Body of pancreas (tissue), 4 donors: Measurements from ENCODE around the gene ZBTB8A. TPM values are rescaled to one million over a fixed set of nuclear protein-coding genes. Genes with fewer than 3 reads are reported as not detected.
A peak's percentile ranks its signal among the peaks of the same experiment; 100 is the strongest.

Experiments used
- ATAC-seq: fragments of 150-250 bp; one replicate; pipeline ENCODE4 v1.9.1; 2016
- DNase-seq, 4 donors: peaks; one replicate each; pipeline ENCODE4 v3.0.0-alpha.2; 2019
- H3K27ac ChIP-seq, 4 donors: fragments of 200-600 bp; sonication (generic); 1 replicate in 3 of 4; 2 replicates in 1 of 4; pipeline versions ENCODE4 v1.5.1 to v1.6.1; 2016 to 2019; ENCODE audit warnings: mild to moderate bottlenecking in 1 of 4, mixed read lengths in 1 of 4, moderate library complexity in 1 of 4
- H3K27me3 ChIP-seq, 2 donors: fragments of 200-600 bp; sonication (generic); one replicate each; pipeline ENCODE4 v1.6.0; 2016; ENCODE audit warnings: mild to moderate bottlenecking in 1 of 2
- H3K36me3 ChIP-seq, 2 donors: fragments of 200-600 bp; sonication (generic); replicated peaks in 1 of 2; 2 replicates each; pipeline ENCODE4 v1.5.1; 2016; ENCODE audit warnings: low read depth in 2 of 2; ENCODE audit not compliant: insufficient read depth in 1 of 2
- H3K4me1 ChIP-seq: fragments of 200-600 bp; sonication (generic); one replicate; pipeline ENCODE4 v1.6.0; 2016
- H3K4me3 ChIP-seq, 2 donors: fragments of 200-600 bp; sonication (generic); 1 replicate in 1 of 2; 2 replicates in 1 of 2; pipeline ENCODE4 v1.5.1; 2016 to 2019
- H3K9me3 ChIP-seq, 3 donors: fragments of 200-600 bp; sonication (generic); 1 replicate in 2 of 3; 2 replicates in 1 of 3; pipeline ENCODE4 v1.5.1; 2016
- CTCF ChIP-seq, 7 experiments: fragments of 450-650 bp in 4 of 7; fragments of 200-600 bp in 3 of 7; sonication (generic) in 3 of 7; IDR thresholded peaks; one replicate each; pipeline ENCODE4 v1.5.1; 2016 to 2019; ENCODE audit warnings: antibody characterized with exemption in 7 of 7
- POLR2A ChIP-seq, 3 donors: fragments of 450-650 bp; IDR thresholded peaks; one replicate each; pipeline ENCODE4 v1.6.1; 2016; ENCODE audit warnings: antibody characterized with exemption in 3 of 3, mild to moderate bottlenecking in 2 of 3
- WGBS, 2 donors: methylation state at CpG; one replicate each; pipeline ENCODE4 v1.1.5; 2017; 5-methylcytosine and 5-hydroxymethylcytosine counted together
- intact Hi-C: fragments of 100-400 bp; cut with DNase I; formaldehyde crosslinking; loops from one replicate; pipeline ENCODE4 v1.15.1; 2023
- total RNA-seq, 2 donors: library from RNA; depleted of rRNA; stranded (reverse); fragments of >200 nt; gene quantifications; one replicate each; pipeline ENCODE4 v1.1.0, GENCODE V29; 2016

ZBTB8A gene
- 1 to 10 TPM; 3.0 to 3.9 TPM for total RNA-seq

GRCh38 chr1:32538887-32539583, at the start of gene ZBTB8A:
Gene ZBTB8A, plus strand, starts transcription at chr1:32539427. Its CDS starts 53,505 bp downstream, at chr1:32592932.
- peak; percentile 78 for ATAC-seq
- TF ChIP-seq POLR2A (IDR thresholded peaks at IDR 0.05): peak in 2 of 3 donors; percentile 29 to 43
- no peak for TF ChIP-seq CTCF (IDR thresholded peaks at IDR 0.05)

DNA sequence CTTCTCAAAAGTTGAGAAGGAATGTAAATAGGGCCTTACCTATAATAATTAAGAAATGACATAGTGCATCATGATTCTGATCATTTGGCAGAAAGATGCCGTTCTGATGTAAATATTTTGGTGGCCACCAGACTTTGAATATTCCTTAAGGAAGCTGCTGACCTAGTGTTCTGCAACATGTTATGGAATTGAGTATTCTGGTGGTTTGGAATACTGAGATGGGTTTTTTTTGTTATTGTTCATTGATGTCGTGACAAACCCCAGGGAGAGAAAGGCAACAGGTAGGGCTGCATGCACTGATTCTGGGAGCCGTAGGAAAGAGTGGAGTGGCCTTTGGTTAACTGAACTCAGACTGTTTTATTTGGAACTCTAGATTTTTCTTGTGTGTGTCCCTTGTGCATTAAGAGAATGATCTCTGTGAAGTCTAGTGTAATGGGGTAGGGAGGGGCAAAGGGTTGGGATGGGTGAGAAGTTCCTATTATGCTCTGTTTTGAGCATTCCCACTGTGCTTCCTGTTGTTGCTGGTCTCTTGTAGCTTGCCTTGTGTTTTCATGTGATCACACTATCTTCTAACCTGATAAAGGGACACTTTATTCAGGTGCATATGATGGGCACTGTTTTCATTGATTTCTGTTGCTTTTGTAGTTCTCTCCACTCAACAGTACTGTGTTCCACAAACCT, 49.3 kb upstream of the ZBTB8A start:
- TF ChIP-seq CTCF (IDR thresholded peaks at IDR 0.05) (no peak), POLR2A (IDR thresholded peaks at IDR 0.05) (no peak)
- ATAC-seq (no peak), DNase-seq (no peak)
- intact Hi-C loops: no loop called here
- Histone ChIP-seq H3K9me3 (no peaks in the 10 kb centered on the region), H3K4me3 (no peak overlapping the region), H3K36me3 (no peaks in the 10 kb centered on the region), H3K27ac (no peak overlapping the region), H3K27me3 (no peaks in the 10 kb centered on the region), H3K4me1 (peaks cover 6% of the 10 kb centered on the region)
- 81 to 93% methylated on average over 3 of the region's 3 CpGs for WGBS, 2 donors

More at GRCh38 chr1:32538887-32539583, at the start of gene ZBTB8A:
- intact Hi-C loops: no loop called here
- Histone ChIP-seq H3K36me3 (no peaks in the 10 kb centered on the region), H3K4me3 (peak within 1 kb of the TSS in 1 of 2 donors; percentile 23), H3K27me3 (no peaks in the 10 kb centered on the region), H3K4me1 (peaks cover 17% of the 10 kb centered on the region), H3K27ac (peak within 1 kb of the TSS; percentile 20 to 83 (median 64)), H3K9me3 (no peaks in the 10 kb centered on the region)
- WGBS, 2 donors: 0 to 3% methylated on average over 16 to 33 of the region's 33 CpGs
- DNase-seq: peak; percentile 58 to 68 (median 62)

DNA sequence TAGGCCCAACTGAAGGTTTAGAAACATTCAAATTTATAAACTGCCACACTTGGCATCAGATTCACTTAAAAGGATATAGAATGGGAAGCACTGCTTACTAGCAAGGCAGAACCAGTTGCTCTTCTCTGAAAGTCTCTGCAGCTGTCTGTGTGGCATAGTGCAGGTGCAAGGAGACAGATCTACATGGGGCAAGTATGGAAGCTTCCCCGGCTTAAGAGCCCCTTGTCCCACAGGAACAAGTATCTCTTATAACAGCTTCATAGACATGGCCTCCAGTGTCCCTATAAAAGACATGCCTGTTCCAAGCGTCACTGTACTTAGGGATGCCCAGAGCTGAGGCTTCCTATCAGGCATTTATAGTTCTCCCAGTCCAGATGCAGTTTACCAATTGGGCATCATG, 47.8 kb upstream of the ZBTB8A start:
- intact Hi-C loops: no loop called here
- ATAC-seq (no peak), DNase-seq (no peak)
- H3K9me3 ChIP-seq: no peaks in the 10 kb centered on the region
- no peaks in the 10 kb centered on the region for H3K4me1 ChIP-seq
- H3K36me3 ChIP-seq: no peaks in the 10 kb centered on the region
- no peaks in the 10 kb centered on the region for H3K27me3 ChIP-seq
- no peak overlapping the region for H3K27ac ChIP-seq
- no peak overlapping the region for H3K4me3 ChIP-seq
- TF ChIP-seq CTCF (IDR thresholded peaks at IDR 0.05) (no peak), POLR2A (IDR thresholded peaks at IDR 0.05) (no peak)
- 88% methylated on average over 1 to 2 of the region's 2 CpGs for whole genome bisulfite sequencing, 2 donors

- H3K4me1 ChIP-seq: no peaks in the 10 kb centered on the region
- no peaks in the 10 kb centered on the region for H3K9me3 ChIP-seq
- intact Hi-C loops: no loop called here
- WGBS, 2 donors: 29 to 31% methylated on average over 1 of the region's 1 CpG
- ATAC-seq (no peak), DNase-seq (no peak)
- TF ChIP-seq POLR2A (IDR thresholded peaks at IDR 0.05) (no peak), CTCF (IDR thresholded peaks at IDR 0.05) (no peak)
- no peaks in the 10 kb centered on the region for H3K27me3 ChIP-seq
- no peak overlapping the region for H3K27ac ChIP-seq
- no peak overlapping the region for H3K4me3 ChIP-seq
- no peaks in the 10 kb centered on the region for H3K36me3 ChIP-seq
Measured at GRCh38 chr1:32494196-32494595, 45.0 kb upstream of the ZBTB8A start.
